Memory B cell (primary cell): Measurements from ENCODE around the gene RSPH9.

ENCODE experiments used
- ATAC-seq: fragments of 150-1000 bp; cut with Tn5 transposase; 2 replicates; pipeline ENCODE4 v1.10.0; 2021; ENCODE audit warnings: low read depth, mild to moderate bottlenecking, moderate library complexity
- DNase-seq, 2 donors: peaks; one replicate each; pipeline ENCODE4 v3.0.0; 2022; ENCODE audit warnings: low spot score in 2 of 2
- H3K27ac Mint-ChIP-seq: one replicate; pipeline ENCODE4 v1.8.0; 2022; ENCODE audit warnings: mild to moderate bottlenecking, moderate library complexity, mixed read lengths
- H3K27me3 Mint-ChIP-seq: one replicate; pipeline ENCODE4 v1.8.0; 2022; ENCODE audit warnings: mixed read lengths
- H3K36me3 Mint-ChIP-seq: one replicate; pipeline ENCODE4 v1.8.0; 2022; ENCODE audit warnings: mild to moderate bottlenecking, mixed read lengths
- H3K4me1 Mint-ChIP-seq: one replicate; pipeline ENCODE4 v1.8.0; 2022; ENCODE audit warnings: mixed read lengths
- H3K4me3 Mint-ChIP-seq: one replicate; pipeline ENCODE4 v1.8.0; 2022; ENCODE audit warnings: mild to moderate bottlenecking, moderate library complexity, mixed read lengths
- H3K9me3 Mint-ChIP-seq: one replicate; pipeline ENCODE4 v1.8.0; 2022; ENCODE audit warnings: mixed read lengths

RSPH9 gene

DNA sequence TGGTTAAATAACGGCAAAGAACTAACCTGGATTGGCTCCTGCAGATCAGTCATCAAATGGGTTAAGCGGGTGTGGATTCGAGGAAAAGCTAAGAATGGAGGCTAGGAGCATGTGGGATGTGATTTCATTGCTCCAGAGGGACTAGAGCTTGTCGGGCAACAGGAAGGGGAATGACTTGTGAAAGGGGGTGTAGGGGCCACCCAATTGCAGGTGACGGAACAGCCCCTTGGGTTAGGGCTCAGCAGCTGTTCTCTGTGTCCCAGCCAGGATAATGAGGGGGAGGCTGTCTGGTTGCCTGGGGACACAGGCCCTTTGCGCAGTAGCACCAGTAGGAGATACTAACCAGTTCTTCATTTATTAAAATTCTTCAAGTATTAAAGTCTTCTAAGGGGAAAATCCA, 67.7 kb downstream of the RSPH9 start:
- Mint-ChIP-seq H3K27me3 (peaks cover 2% of the 10 kb centered on the region), H3K36me3 (no peaks in the 10 kb centered on the region), H3K9me3 (no peaks in the 10 kb centered on the region), H3K4me1 (peaks cover 43% of the 10 kb centered on the region), H3K4me3 (no peak overlapping the region), H3K27ac (no peak overlapping the region)
- ATAC-seq (no peak), DNase-seq (no peak)

DNA sequence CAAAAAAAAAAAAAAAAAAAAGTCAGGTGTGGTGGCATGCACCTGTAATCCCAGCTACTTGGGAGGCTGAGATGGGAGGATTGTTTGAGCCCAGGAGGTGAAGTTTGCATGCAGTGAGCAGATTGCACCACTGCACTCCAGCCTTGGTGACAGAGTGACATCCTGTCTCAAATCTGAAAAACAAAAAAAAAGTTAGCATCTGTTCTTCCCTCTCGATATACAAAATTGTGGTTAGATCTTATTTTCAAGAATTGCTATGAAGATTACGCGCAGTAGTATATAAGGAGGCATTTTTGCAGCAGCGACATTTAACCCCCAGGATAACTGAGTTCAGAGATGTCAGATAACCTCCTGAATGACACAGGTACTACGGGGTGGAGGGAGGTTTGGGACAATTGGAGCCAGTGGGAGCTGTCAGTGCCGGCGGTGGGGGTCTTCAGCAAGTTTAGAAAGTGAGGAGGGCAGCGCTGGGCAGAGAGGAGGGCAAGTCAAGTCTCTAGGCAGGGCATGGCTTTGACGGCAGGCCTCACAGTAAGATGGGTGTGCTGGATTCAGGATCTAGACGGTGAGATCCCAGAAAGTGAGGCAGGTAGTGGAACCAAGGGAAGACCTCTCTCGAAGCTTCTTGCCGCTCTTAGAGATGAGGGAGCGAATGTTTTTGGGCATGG, 68.9 kb downstream of the RSPH9 start:
- DNase-seq (peak in 1 of 2 donors; percentile 25), ATAC-seq (peak; percentile 47)
- H3K4me3 Mint-ChIP-seq: peak overlapping the region; percentile 82
- no peaks in the 10 kb centered on the region for H3K36me3 Mint-ChIP-seq
- H3K9me3 Mint-ChIP-seq: no peaks in the 10 kb centered on the region
- peak overlapping the region; percentile 94 for H3K27ac Mint-ChIP-seq
- H3K27me3 Mint-ChIP-seq: peaks cover 2% of the 10 kb centered on the region
- H3K4me1 Mint-ChIP-seq: peaks cover 44% of the 10 kb centered on the region

DNA sequence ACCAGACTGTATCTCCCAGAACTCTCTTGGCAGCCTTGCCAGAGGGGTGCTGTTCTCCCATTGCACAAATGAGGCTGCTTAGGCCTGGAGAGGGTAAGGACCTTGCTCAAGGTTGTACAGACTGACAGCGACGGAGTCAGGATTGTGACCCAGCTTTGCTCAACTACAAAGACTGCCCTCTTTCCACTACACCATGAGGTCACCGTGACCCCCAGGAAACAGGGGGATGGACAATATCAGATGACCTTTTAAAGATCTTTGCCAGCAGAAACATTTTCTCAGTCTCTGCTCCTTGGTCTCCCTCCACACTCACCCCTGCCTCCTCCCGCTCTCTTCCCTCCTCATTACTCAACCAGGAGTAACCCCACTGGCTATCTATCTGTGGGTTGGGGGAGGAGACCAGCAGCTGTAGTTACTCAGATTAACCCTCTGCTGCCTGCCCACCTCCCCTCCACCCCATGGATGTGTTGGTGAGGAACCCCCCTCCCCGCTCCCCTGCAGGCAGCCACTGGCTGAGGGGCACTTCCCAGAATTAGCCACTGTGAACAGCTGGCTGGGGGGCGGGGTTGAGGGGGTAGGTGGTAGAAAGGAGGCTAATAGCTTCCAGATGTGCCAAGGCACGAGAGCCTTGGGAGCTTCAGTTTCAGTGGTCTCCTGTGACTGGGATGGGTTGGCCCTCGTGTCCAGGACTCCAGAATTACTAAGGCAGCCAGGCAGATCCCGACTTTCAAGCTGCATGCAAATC, 69.6 kb downstream of the RSPH9 start:
- peak overlapping the region; percentile 82 for H3K4me3 Mint-ChIP-seq
- peaks cover 40% of the 10 kb centered on the region for H3K4me1 Mint-ChIP-seq
- peak; percentile 30 for ATAC-seq
- H3K36me3 Mint-ChIP-seq: no peaks in the 10 kb centered on the region
- peak overlapping the region; percentile 94 for H3K27ac Mint-ChIP-seq
- DNase-seq: peak in 1 of 2 donors; percentile 61
- H3K9me3 Mint-ChIP-seq: no peaks in the 10 kb centered on the region
- peaks cover 2% of the 10 kb centered on the region for H3K27me3 Mint-ChIP-seq

DNA sequence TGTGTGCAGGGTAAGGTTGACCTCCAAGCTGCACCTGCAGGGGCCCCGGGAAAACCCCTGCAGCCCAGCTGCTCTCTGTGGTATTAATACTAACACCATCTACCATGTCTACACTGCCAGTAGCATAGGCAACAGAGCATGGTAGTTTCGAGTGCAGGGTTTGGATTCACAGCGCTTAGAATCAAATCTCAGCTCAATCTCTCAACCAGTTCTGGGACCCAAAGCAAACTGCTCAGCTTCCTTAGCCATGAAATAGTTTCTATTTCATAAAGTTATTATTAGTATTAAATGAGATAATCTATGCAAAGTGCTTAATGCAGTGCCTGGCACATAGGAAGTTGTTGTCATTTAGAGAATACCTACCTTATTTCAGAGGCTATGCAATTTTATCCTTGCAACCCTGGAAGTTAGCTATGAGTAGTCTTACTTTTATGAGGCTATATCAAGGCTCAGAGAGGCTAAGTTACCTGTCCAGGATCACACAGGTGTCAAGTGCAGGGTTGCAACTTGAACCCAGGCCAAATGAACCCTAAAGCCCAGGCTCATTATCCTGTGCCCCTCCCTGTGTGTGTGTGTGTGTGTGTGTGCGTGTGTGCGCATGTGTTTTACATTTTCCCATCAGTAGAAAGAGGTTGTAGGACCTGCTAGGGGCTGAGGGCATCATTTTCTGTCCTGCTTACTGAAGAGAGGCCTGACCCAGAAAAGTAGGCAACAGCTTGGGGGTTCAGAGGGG, 70.4 kb downstream of the RSPH9 start:
- peak overlapping the region; percentile 94 for H3K27ac Mint-ChIP-seq
- peaks cover 2% of the 10 kb centered on the region for H3K27me3 Mint-ChIP-seq
- ATAC-seq (peak; percentile 90), DNase-seq (peak in 1 of 2 donors; percentile 72)
- H3K36me3 Mint-ChIP-seq: no peaks in the 10 kb centered on the region
- H3K4me1 Mint-ChIP-seq: peaks cover 40% of the 10 kb centered on the region
- peak overlapping the region; percentile 82 for H3K4me3 Mint-ChIP-seq
- no peaks in the 10 kb centered on the region for H3K9me3 Mint-ChIP-seq

DNA sequence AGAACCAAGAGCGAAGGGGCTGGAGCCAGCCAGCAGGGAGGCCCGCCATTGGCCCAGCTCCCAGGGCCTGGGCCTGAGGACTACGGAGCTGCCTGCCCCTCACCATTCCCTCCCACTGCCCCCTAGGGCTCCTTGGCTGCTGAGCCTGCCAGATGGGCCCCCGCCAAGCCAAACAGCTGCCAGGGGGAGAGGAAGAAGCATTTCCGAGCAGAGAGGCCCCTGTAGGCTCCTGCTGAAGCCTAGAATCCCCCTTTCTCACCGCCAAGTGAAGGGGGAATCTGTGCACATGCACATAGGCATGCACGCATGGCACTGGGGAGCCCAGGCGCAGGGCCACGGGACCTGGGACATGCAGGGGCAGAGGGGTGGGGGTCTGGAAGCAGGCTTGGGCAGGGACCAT, 71.3 kb downstream of the RSPH9 start:
- peaks cover 38% of the 10 kb centered on the region for H3K4me1 Mint-ChIP-seq
- no peak for DNase-seq
- H3K36me3 Mint-ChIP-seq: no peaks in the 10 kb centered on the region
- ATAC-seq: no peak
- no peaks in the 10 kb centered on the region for H3K9me3 Mint-ChIP-seq
- no peak overlapping the region for H3K4me3 Mint-ChIP-seq
- H3K27ac Mint-ChIP-seq: peak overlapping the region; percentile 94
- H3K27me3 Mint-ChIP-seq: peaks cover 1% of the 10 kb centered on the region

DNA sequence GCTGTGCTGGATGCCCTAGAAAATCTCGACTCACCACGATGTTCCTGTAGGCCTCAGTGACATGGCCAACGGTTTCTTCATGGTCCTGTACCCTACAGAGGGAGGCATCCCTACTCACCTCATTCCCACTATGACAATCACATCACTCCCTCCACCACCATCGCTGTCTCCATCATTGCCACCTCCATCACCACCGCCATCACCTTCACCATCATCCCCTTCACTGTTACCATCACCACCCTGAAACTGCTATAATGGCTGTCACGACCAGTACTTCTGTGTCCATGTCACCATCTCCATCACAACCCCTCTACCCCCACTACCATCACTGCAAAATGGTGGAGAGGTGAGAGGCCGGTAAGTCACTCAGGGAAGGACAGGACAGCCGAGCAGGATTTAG, 72.6 kb downstream of the RSPH9 start:
- no peak for DNase-seq
- H3K4me3 Mint-ChIP-seq: no peak overlapping the region
- H3K27me3 Mint-ChIP-seq: no peaks in the 10 kb centered on the region
- peaks cover 35% of the 10 kb centered on the region for H3K4me1 Mint-ChIP-seq
- H3K36me3 Mint-ChIP-seq: no peaks in the 10 kb centered on the region
- ATAC-seq: no peak
- no peak overlapping the region for H3K27ac Mint-ChIP-seq
- H3K9me3 Mint-ChIP-seq: no peaks in the 10 kb centered on the region

DNA sequence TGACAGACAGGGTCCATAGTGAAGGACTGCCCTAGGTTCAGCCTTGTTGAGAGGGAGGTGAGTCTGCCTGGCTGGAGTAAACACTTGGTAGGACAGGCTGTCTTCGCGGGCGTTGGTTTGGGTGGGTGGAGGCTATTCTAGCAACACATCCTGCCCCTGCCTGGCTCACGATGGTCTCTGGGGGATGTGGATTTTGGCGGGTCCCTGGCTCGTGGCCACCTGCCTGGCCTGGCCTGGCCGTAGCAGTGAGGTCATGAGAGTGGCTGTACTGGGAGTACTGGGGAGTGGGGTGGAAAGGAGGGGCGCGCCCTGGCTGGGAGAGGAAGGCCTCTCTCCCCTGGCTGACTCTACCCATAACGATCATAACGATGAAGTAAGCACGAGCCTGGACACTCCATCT, 73.0 kb downstream of the RSPH9 start:
- DNase-seq (no peak), ATAC-seq (no peak)
- Mint-ChIP-seq H3K4me3 (no peak overlapping the region), H3K27ac (no peak overlapping the region), H3K36me3 (no peaks in the 10 kb centered on the region), H3K9me3 (no peaks in the 10 kb centered on the region), H3K27me3 (no peaks in the 10 kb centered on the region), H3K4me1 (peaks cover 32% of the 10 kb centered on the region)

DNA sequence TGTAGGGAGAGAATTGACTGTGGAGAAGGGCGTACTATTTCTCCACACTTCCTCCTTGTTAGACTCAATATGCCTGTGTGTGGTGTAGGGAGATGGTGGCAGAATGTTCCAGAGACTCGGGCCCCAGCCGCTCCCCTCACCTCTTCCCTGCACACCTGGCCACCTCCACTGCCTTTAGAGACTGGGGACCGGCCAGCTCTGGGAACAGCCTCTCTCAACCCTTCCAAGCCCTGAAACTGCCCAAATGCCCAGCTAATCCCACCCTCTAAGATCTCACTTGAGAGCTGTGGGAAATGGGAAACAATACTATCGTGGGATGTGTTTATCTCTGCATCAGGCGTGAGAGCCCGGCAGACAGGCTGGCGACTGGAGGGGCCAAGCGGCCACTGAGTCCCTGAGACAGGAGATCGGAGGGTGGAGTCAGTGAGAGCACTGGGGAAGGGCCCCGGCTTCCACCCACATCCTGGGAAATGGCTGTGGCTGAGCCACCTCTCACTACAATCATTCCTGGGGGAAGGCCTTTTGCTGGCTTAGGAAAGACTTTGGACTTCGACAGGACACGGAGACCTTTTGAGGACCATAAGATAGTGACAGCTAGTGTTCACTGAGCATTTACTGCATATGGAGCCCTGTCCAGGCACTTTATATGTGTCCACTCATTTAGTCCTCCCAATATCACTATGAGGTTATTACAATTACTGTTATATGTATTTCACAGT, 73.7 kb downstream of the RSPH9 start:
- H3K27ac Mint-ChIP-seq: no peak overlapping the region
- H3K36me3 Mint-ChIP-seq: no peaks in the 10 kb centered on the region
- no peak overlapping the region for H3K4me3 Mint-ChIP-seq
- no peak for DNase-seq
- no peaks in the 10 kb centered on the region for H3K27me3 Mint-ChIP-seq
- peaks cover 32% of the 10 kb centered on the region for H3K4me1 Mint-ChIP-seq
- no peak for ATAC-seq
- no peaks in the 10 kb centered on the region for H3K9me3 Mint-ChIP-seq

DNA sequence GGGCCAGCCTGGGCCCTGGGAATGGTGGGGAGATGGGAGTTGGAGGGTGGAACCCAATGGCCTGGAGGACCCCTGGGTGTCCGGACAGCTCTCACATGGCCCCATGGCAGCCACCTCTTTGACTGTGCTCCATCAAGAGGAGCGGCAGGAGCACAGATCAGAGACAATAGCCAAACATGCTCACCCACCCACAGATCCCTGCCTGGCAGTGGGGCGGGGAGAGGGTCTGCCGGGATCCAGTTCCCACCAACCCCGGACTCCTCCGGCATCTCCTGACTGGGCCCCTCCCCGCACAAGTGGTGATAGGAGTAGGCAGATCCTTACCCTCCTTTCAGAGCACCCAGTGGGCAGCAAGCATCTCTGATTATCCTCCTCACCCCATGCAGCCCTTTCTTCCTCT, 74.7 kb downstream of the RSPH9 start:
- H3K9me3 Mint-ChIP-seq: no peaks in the 10 kb centered on the region
- H3K4me1 Mint-ChIP-seq: peaks cover 29% of the 10 kb centered on the region
- DNase-seq (no peak), ATAC-seq (no peak)
- no peak overlapping the region for H3K4me3 Mint-ChIP-seq
- H3K27ac Mint-ChIP-seq: peak overlapping the region; percentile 71
- H3K36me3 Mint-ChIP-seq: no peaks in the 10 kb centered on the region
- H3K27me3 Mint-ChIP-seq: no peaks in the 10 kb centered on the region

DNA sequence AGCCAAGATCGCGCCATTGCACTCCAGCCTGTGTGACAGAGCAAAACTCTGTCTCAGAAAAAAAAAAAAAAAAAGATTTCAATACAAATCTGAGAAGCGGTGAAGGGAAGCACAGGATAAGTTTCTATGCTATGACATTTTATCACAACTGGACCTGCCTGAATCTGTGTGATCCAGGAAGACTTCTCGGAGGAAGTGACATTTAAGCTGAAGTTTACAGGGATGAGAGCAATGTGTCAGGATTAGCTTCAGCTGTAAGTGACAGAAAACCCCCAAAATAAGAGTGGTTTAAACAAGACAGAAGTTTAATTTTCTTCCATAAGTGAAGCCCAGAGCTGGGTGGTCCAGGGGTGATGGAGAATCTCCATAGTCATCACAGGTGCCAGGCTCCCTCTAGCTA, 76.2 kb downstream of the RSPH9 start:
- DNase-seq: no peak
- Mint-ChIP-seq H3K36me3 (no peaks in the 10 kb centered on the region), H3K27ac (peak overlapping the region; percentile 12), H3K27me3 (no peaks in the 10 kb centered on the region), H3K4me1 (peaks cover 31% of the 10 kb centered on the region), H3K9me3 (no peaks in the 10 kb centered on the region), H3K4me3 (no peak overlapping the region)
- no peak for ATAC-seq
